Gastroesophageal sphincter (tissue), 2 donors: ENCODE results near the gene PZP.

Experiments
- EP300 ChIP-seq: sonication (generic); formaldehyde crosslinking; IDR thresholded peaks from one replicate; pipeline ENCODE4 v1.6.1; 2017; ENCODE audit warnings: antibody characterized with exemption, mild to moderate bottlenecking
- POLR2A ChIP-seq, 2 donors: fragments of 450-650 bp; IDR thresholded peaks; one replicate each; pipeline ENCODE4 v1.6.1; 2017; ENCODE audit warnings: antibody characterized with exemption in 2 of 2, mild to moderate bottlenecking in 2 of 2, moderate library complexity in 1 of 2
- POLR2AphosphoS5 ChIP-seq: sonication (generic); formaldehyde crosslinking; IDR thresholded peaks from one replicate; pipeline ENCODE4 v1.6.1; 2017; ENCODE audit warnings: antibody characterized with exemption

DNA sequence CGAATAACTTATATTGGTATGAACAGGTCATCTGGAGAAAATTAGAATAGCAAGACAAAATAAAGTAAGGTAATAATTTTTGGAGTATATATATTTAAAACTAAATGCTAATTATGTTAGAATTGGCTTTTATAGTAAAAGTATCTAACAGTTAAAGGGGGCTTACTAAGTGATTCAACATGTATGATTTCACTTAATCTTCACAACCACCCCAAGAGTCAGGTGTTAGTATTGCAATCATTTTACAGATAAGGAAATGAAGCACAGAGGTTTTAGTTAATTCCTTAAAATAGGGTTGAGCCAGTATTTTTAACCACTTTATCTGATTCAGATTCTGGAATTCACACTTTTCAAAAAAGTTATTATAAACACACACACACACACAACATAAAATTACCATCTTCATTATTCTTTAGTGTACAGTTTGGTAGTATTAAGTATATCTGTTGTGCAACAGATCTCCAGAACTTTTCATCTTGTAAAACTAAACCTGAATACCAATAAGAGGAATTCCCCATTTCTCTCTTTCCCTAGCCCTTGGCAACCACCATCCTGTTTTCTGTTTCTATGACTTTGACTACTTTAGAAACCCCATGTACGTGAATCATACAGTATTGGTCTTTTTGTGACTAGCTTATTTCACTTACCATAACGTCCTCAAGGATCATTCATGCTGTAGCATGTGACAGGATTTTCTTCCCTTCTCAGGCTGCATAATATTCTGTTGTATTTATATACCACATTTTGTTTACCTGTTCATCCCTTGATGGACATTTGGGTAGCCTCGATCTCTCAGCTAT is 104.9 kb downstream of the PZP start:
- TF ChIP-seq POLR2AphosphoS5 (peak; percentile 29), POLR2A (IDR thresholded peaks at IDR 0.05) (no peak), EP300 (no peak)
